Measurements from ENCODE around the gene IPO13. TPM values are rescaled to one million over a fixed set of nuclear protein-coding genes. Genes with fewer than 3 reads are reported as not detected.
A peak's percentile ranks its signal among the peaks of the same experiment; 100 is the strongest.

IPO13 gene
- total and polyA plus RNA-seq, 2 donors from 2014 or later, result 33.8 to 56.1 TPM

- TF ChIP-seq CTCF (IDR thresholded peaks at IDR 0.05; ENCODE audit: borderline replicate concordance, extremely low read depth, insufficient read depth), result no peak
Observed at GRCh38 chr1:43901196-43901961, 45.4 kb upstream of the IPO13 start.

GRCh38 chr1:43902058-43902831, 44.5 kb upstream of the IPO13 start:
- intact Hi-C loops (cut with DNase I), result no loop called here
- H3K9me3 ChIP-seq (ENCODE audit: control insufficient read depth in 2 of 3, insufficient read depth in 1 of 3, low read length in 3 of 3), result no peaks in the 10 kb centered on the region
- FAIRE-seq (no peak), DNase-seq (no peak)
- TF ChIP-seq CTCF (IDR thresholded peaks at IDR 0.05; ENCODE audit: borderline replicate concordance, extremely low read depth, insufficient read depth), result no peak
- H3K27ac ChIP-seq (ENCODE audit: low read depth in 2 of 2, low read length in 2 of 2), result no peak overlapping the region
- no peaks in the 10 kb centered on the region for H3K4me1 ChIP-seq (ENCODE audit: control insufficient read depth in 2 of 3, insufficient read depth in 2 of 3, low read depth in 1 of 3, low read length in 3 of 3)
- H3K9ac ChIP-seq (ENCODE audit: low read length in 3 of 3), result no peak overlapping the region
- H3K36me3 ChIP-seq (ENCODE audit: control insufficient read depth in 2 of 3, insufficient read depth in 3 of 3, low read length in 3 of 3), result no peaks in the 10 kb centered on the region
- H3K27me3 ChIP-seq (ENCODE audit: control insufficient read depth, insufficient read depth, low read length), result no peaks in the 10 kb centered on the region
- H3K4me3 ChIP-seq (ENCODE audit: low read length in 3 of 3), result no peak overlapping the region

More at GRCh38 chr1:43901196-43901961, 45.4 kb upstream of the IPO13 start:
- intact Hi-C loops (cut with DNase I), result no loop called here
- Histone ChIP-seq H3K27me3 (ENCODE audit: control insufficient read depth, insufficient read depth, low read length) (no peaks in the 10 kb centered on the region), H3K36me3 (ENCODE audit: control insufficient read depth in 2 of 3, insufficient read depth in 3 of 3, low read length in 3 of 3) (no peaks in the 10 kb centered on the region), H3K4me3 (ENCODE audit: low read length in 3 of 3) (no peak overlapping the region), H3K9me3 (ENCODE audit: control insufficient read depth in 2 of 3, insufficient read depth in 1 of 3, low read length in 3 of 3) (no peaks in the 10 kb centered on the region), H3K27ac (ENCODE audit: low read depth in 2 of 2, low read length in 2 of 2) (no peak overlapping the region), H3K9ac (ENCODE audit: low read length in 3 of 3) (no peak overlapping the region), H3K4me1 (ENCODE audit: control insufficient read depth in 2 of 3, insufficient read depth in 2 of 3, low read depth in 1 of 3, low read length in 3 of 3) (no peaks in the 10 kb centered on the region)
- DNase-seq, result no peak
- no peak for FAIRE-seq

GRCh38 chr1:43904660-43905551, 41.8 kb upstream of the IPO13 start:
- Histone ChIP-seq H3K4me3 (ENCODE audit: low read length in 3 of 3) (no peak overlapping the region), H3K27ac (ENCODE audit: low read depth in 2 of 2, low read length in 2 of 2) (no peak overlapping the region), H3K9me3 (ENCODE audit: control insufficient read depth in 2 of 3, insufficient read depth in 1 of 3, low read length in 3 of 3) (no peaks in the 10 kb centered on the region), H3K9ac (ENCODE audit: low read length in 3 of 3) (no peak overlapping the region), H3K27me3 (ENCODE audit: control insufficient read depth, insufficient read depth, low read length) (no peaks in the 10 kb centered on the region), H3K36me3 (ENCODE audit: control insufficient read depth in 2 of 3, insufficient read depth in 3 of 3, low read length in 3 of 3) (no peaks in the 10 kb centered on the region), H3K4me1 (ENCODE audit: control insufficient read depth in 2 of 3, insufficient read depth in 2 of 3, low read depth in 1 of 3, low read length in 3 of 3) (no peaks in the 10 kb centered on the region)
- intact Hi-C loops (cut with DNase I), result no loop called here
- DNase-seq (peak in 1 of 5 donors; percentile 5), FAIRE-seq (no peak)
- TF ChIP-seq CTCF (IDR thresholded peaks at IDR 0.05; ENCODE audit: borderline replicate concordance, extremely low read depth, insufficient read depth), result no peak

All from kidney (tissue), 14 donors.